Adipose tissue (tissue), 3 donors: ENCODE results near the gene B3GALNT2. TPM values are rescaled to one million over a fixed set of nuclear protein-coding genes. Genes with fewer than 3 reads are reported as not detected.

Experiments
- polyA plus RNA-seq, 3 donors: library from polyadenylated mRNA; stranded (reverse); fragments of 200-250 nt; gene quantifications; one replicate each; pipeline ENCODE4 v1.2.3, GENCODE V29; 2013
- donor health status: healthy with polysubstance abuse.
- donor health status: Bipolar disorder and iron deficiency.
- donor health status: healthy.

Gene B3GALNT2
- polyA plus RNA-seq, 3 donors, result 3.1 to 17.7 (median 7.9) TPM

Other genes with a start within 250 kb of the B3GALNT2 start
- 10 to 100 TPM in 2 of 3 donors, 1 to 10 TPM in 1; 7.1 to 16.1 (median 11.5) TPM for gene ARID4B, start 176.3 kb downstream of the B3GALNT2 start, polyA plus RNA-seq
- gene GGPS1, start 175.9 kb downstream of the B3GALNT2 start, polyA plus RNA-seq, result 10 to 100 TPM in 2 of 3 donors, 1 to 10 TPM in 1; 8.5 to 26.1 (median 14.4) TPM
- gene TBCE, start 137.0 kb downstream of the B3GALNT2 start, polyA plus RNA-seq, result 10 to 100 TPM in 2 of 3 donors, 1 to 10 TPM in 1; 9.5 to 22.4 (median 12.2) TPM
- gene GNG4, start 145.3 kb upstream of the B3GALNT2 start, polyA plus RNA-seq, result 1 to 10 TPM; 1.2 to 2.2 (median 2.1) TPM